ENCODE measurements around the gene ADGRF3.

DNA sequence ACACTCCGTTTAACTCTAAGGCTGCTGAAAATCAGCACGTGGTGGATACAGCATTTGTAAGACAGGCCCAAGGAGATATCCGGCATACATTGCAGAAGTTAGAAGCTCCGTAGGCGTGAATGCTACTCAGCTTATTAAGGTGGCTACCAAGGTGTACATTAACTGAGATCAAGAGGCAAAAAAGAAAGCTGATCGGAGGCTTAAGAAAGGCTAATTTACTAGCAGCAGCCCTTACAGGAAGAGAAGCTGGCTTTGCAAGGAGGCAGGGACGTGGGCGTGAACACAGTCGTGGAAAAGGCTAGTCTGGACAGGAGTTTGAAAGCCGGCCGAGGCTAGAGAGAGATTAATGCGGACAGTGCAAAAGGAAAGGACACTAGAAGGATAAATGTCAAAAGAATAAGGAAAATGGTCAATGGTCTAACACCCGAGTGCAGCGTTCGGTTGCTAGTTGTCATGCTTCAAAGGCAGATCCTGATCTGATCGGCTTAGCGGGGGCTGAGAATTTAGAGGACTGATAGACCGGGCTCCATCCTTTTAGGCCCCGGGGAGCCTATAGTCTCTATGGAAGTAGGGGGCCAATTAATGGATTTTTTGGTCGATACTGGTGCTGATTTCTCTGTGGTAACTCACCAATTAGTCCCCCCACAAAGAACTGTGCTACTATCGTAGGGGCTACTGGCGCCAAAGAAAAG lies 46.2 kb downstream of the ADGRF3 start:
- TF ChIP-seq, protein P1, sequence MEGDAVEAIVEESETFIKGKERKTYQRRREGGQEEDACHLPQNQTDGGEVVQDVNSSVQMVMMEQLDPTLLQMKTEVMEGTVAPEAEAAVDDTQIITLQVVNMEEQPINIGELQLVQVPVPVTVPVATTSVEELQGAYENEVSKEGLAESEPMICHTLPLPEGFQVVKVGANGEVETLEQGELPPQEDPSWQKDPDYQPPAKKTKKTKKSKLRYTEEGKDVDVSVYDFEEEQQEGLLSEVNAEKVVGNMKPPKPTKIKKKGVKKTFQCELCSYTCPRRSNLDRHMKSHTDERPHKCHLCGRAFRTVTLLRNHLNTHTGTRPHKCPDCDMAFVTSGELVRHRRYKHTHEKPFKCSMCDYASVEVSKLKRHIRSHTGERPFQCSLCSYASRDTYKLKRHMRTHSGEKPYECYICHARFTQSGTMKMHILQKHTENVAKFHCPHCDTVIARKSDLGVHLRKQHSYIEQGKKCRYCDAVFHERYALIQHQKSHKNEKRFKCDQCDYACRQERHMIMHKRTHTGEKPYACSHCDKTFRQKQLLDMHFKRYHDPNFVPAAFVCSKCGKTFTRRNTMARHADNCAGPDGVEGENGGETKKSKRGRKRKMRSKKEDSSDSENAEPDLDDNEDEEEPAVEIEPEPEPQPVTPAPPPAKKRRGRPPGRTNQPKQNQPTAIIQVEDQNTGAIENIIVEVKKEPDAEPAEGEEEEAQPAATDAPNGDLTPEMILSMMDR (IDR thresholded peaks at IDR 0.05; ENCODE audit: insufficient read depth, low read length) = no peak
- TF ChIP-seq, protein P2, sequence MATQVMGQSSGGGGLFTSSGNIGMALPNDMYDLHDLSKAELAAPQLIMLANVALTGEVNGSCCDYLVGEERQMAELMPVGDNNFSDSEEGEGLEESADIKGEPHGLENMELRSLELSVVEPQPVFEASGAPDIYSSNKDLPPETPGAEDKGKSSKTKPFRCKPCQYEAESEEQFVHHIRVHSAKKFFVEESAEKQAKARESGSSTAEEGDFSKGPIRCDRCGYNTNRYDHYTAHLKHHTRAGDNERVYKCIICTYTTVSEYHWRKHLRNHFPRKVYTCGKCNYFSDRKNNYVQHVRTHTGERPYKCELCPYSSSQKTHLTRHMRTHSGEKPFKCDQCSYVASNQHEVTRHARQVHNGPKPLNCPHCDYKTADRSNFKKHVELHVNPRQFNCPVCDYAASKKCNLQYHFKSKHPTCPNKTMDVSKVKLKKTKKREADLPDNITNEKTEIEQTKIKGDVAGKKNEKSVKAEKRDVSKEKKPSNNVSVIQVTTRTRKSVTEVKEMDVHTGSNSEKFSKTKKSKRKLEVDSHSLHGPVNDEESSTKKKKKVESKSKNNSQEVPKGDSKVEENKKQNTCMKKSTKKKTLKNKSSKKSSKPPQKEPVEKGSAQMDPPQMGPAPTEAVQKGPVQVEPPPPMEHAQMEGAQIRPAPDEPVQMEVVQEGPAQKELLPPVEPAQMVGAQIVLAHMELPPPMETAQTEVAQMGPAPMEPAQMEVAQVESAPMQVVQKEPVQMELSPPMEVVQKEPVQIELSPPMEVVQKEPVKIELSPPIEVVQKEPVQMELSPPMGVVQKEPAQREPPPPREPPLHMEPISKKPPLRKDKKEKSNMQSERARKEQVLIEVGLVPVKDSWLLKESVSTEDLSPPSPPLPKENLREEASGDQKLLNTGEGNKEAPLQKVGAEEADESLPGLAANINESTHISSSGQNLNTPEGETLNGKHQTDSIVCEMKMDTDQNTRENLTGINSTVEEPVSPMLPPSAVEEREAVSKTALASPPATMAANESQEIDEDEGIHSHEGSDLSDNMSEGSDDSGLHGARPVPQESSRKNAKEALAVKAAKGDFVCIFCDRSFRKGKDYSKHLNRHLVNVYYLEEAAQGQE (IDR thresholded peaks at IDR 0.05; ENCODE audit: insufficient replicate concordance, low read depth) = no peak
- TF ChIP-seq GABPA (IDR thresholded peaks at IDR 0.05; ENCODE audit: low read depth) (no peak), POLR2AphosphoS5 (IDR thresholded peaks at IDR 0.05; ENCODE audit: low read depth) (no peak), SPI1 (IDR thresholded peaks at IDR 0.05; ENCODE audit: borderline replicate concordance, low read depth) (no peak)

Data from HL-60 (cell line).